CD14-positive monocyte (primary cell): ENCODE measurements around the gene ST8SIA1. TPM values are rescaled to one million over a fixed set of nuclear protein-coding genes. Genes with fewer than 3 reads are reported as not detected.

Experiments
- DNase-seq, 3 donors: peaks; one replicate each; pipeline ENCODE4 v3.0.0-alpha.2; 2011 to 2022
- H2AFZ ChIP-seq: 2 replicates; pipeline ENCODE4 v1.6.0; 2012; ENCODE audit warnings: mild to moderate bottlenecking, low read depth, low read length, inconsistent platforms; ENCODE audit not compliant: insufficient read depth, poor library complexity, severe bottlenecking
- H3K27ac ChIP-seq, 2 donors: 1 replicate in 1 of 2; 2 replicates in 1 of 2; pipeline ENCODE4 v1.5.1; 2012 to 2013; ENCODE audit warnings: low read length in 2 of 2, control low read depth in 1 of 2, inconsistent platforms in 1 of 2, low read depth in 1 of 2, mild to moderate bottlenecking in 1 of 2
- H3K27me3 ChIP-seq, 2 donors: one replicate each; pipeline versions ENCODE4 v1.6.0 to v1.6.1; 2011 to 2013; ENCODE audit warnings: low read length in 2 of 2; ENCODE audit not compliant: control insufficient read depth in 2 of 2, insufficient read depth in 2 of 2
- H3K36me3 ChIP-seq, 2 donors: replicated peaks in 1 of 2; 1 replicate in 1 of 2; 2 replicates in 1 of 2; pipeline versions ENCODE4 v1.5.1 to v1.6.1; 2012 to 2013; ENCODE audit warnings: low read length in 2 of 2, control low read depth in 1 of 2, inconsistent platforms in 1 of 2, mild to moderate bottlenecking in 1 of 2; ENCODE audit not compliant: insufficient read depth in 2 of 2, control insufficient read depth in 1 of 2
- H3K4me1 ChIP-seq, 2 donors: 1 replicate in 1 of 2; 2 replicates in 1 of 2; pipeline versions ENCODE4 v1.5.1 to v1.6.1; 2012 to 2013; ENCODE audit warnings: low read length in 2 of 2, control low read depth in 1 of 2, inconsistent platforms in 1 of 2, mild to moderate bottlenecking in 1 of 2, moderate library complexity in 1 of 2; ENCODE audit not compliant: insufficient read depth in 2 of 2, control insufficient read depth in 1 of 2
- H3K4me2 ChIP-seq: replicated peaks from 2 replicates; pipeline ENCODE3; 2012; ENCODE audit warnings: low read length, moderate library complexity, mild to moderate bottlenecking; ENCODE audit not compliant: poor library complexity, severe bottlenecking; ENCODE audit errors: extremely low read depth
- H3K4me3 ChIP-seq, 3 experiments: fragments of 200-600 bp in 1 of 3; sonication (generic) in 1 of 3; replicated peaks in 1 of 3; 1 replicate in 2 of 3; 2 replicates in 1 of 3; pipeline ENCODE4 v1.5.1; 2011 to 2013; ENCODE audit warnings: low read length in 3 of 3, mild to moderate bottlenecking in 3 of 3, control low read depth in 2 of 3, low read depth in 2 of 3, inconsistent platforms in 1 of 3, moderate library complexity in 1 of 3
- H3K79me2 ChIP-seq: 2 replicates; pipeline ENCODE4 v1.6.0; 2012; ENCODE audit warnings: mild to moderate bottlenecking, control low read depth, inconsistent platforms, low read length, moderate library complexity; ENCODE audit not compliant: insufficient read depth
- H3K9ac ChIP-seq: 2 replicates; pipeline ENCODE4 v1.6.0; 2017; ENCODE audit warnings: low read length, mild to moderate bottlenecking; ENCODE audit not compliant: insufficient read depth, poor library complexity, severe bottlenecking
- H3K9me3 ChIP-seq, 2 donors: replicated peaks in 1 of 2; 1 replicate in 1 of 2; 2 replicates in 1 of 2; pipeline versions ENCODE4 v1.5.1 to v1.6.1; 2012 to 2013; ENCODE audit warnings: low read length in 2 of 2, control low read depth in 1 of 2; ENCODE audit not compliant: control insufficient read depth in 1 of 2, insufficient read depth in 1 of 2
- H4K20me1 ChIP-seq: 2 replicates; pipeline ENCODE4 v1.6.0; 2012; ENCODE audit warnings: mild to moderate bottlenecking, low read length, control low read depth, moderate library complexity; ENCODE audit not compliant: insufficient read depth
- H3K27ac Mint-ChIP-seq, 7 donors: one replicate each; pipeline ENCODE4 v1.8.0; 2020; ENCODE audit warnings: mild to moderate bottlenecking in 7 of 7, mixed read lengths in 7 of 7, moderate library complexity in 6 of 7, inconsistent platforms in 2 of 7
- H3K27me3 Mint-ChIP-seq, 3 donors: one replicate each; pipeline ENCODE4 v1.8.0; 2021 to 2022; ENCODE audit warnings: low read depth in 3 of 3, mild to moderate bottlenecking in 3 of 3, mixed read lengths in 3 of 3, moderate library complexity in 3 of 3, inconsistent platforms in 1 of 3
- H3K36me3 Mint-ChIP-seq, 2 donors: one replicate each; pipeline ENCODE4 v1.8.0; 2020; ENCODE audit warnings: mixed read lengths in 2 of 2, inconsistent platforms in 1 of 2, mild to moderate bottlenecking in 1 of 2
- H3K4me1 Mint-ChIP-seq: one replicate; pipeline ENCODE4 v1.8.0; 2020; ENCODE audit warnings: mild to moderate bottlenecking, mixed read lengths
- H3K4me3 Mint-ChIP-seq, 2 donors: one replicate each; pipeline ENCODE4 v1.8.0; 2020; ENCODE audit warnings: mild to moderate bottlenecking in 2 of 2, mixed read lengths in 2 of 2, moderate library complexity in 1 of 2
- H3K9me3 Mint-ChIP-seq, 7 donors: one replicate each; pipeline ENCODE4 v1.8.0; 2020 to 2022; ENCODE audit warnings: mixed read lengths in 7 of 7, mild to moderate bottlenecking in 6 of 7, moderate library complexity in 6 of 7, inconsistent platforms in 2 of 7
- CTCF ChIP-seq: fragments of 200-600 bp; IDR thresholded peaks from one replicate; pipeline ENCODE4 v1.8.0; 2022; ENCODE audit warnings: antibody characterized with exemption, mild to moderate bottlenecking
- WGBS: methylation state at CpG from one replicate; pipeline ENCODE4 v1.1.5; 2013; ENCODE audit warnings: missing lambda C conversion rate; ENCODE audit not compliant: insufficient coverage; 5-methylcytosine and 5-hydroxymethylcytosine counted together
- intact Hi-C, 2 donors: fragments of 100-400 bp; cut with micrococcal nuclease; formaldehyde crosslinking; loops; one replicate each; pipeline versions ENCODE4 v1.15.0 to v1.15.1; 2023
- polyA plus RNA-seq, 3 donors: library from polyadenylated mRNA; depleted of rRNA in 1 of 3; unstranded in 2 of 3; stranded (reverse) in 1 of 3; fragments of 300-500 nt in 2 of 3; fragments of >200 nt in 1 of 3; fragmentation: Illumina TruSeq in 2 of 3; gene quantifications; 1 replicate in 2 of 3; 2 replicates in 1 of 3; pipeline ENCODE4 v1.2.3, GENCODE V29; 2012 to 2021

Gene ST8SIA1
- polyA plus RNA-seq, 3 donors, result not detected

DNA sequence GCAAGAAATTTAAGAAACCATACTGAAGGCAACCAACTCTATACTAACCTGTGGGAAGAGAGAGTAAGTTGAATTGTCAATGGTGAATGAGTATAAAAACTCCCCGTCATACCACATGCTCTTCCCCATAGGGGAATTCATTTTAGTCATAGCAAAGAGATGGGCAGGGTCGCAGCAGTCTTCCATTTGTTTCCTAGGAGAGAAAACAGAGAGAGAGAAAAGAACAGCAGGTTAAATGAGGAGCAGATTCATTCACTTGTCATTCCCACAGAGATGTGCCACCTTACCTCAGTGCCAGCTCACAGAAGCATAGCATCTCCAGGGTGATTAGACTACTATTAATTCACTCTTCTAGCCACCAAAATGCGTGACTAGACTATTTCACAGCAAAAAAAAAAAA lies 47.4 kb downstream of the ST8SIA1 start:
- Histone ChIP-seq H3K9ac (no peak overlapping the region), H4K20me1 (no peaks in the 10 kb centered on the region), H3K4me1 (peaks cover 0 to 4% of the 10 kb centered on the region in 2 donors), H3K79me2 (no peaks in the 10 kb centered on the region), H3K4me2 (no peak overlapping the region), H3K36me3 (no peaks in the 10 kb centered on the region), H2AFZ (no peak overlapping the region), H3K4me3 (no peak overlapping the region), H3K27ac (no peak overlapping the region), H3K9me3 (no peaks in the 10 kb centered on the region), H3K27me3 (peaks cover 4 to 9% of the 10 kb centered on the region in 2 donors)
- no peak overlapping the region for H3K4me3 Mint-ChIP-seq
- no peaks in the 10 kb centered on the region for H3K36me3 Mint-ChIP-seq
- peaks cover 0 to 2% (median 0%) of the 10 kb centered on the region in 7 donors for H3K9me3 Mint-ChIP-seq
- intact Hi-C loops, result no loop called here
- no peak for TF ChIP-seq CTCF
- peaks cover 8 to 14% (median 12%) of the 10 kb centered on the region in 3 donors for H3K27me3 Mint-ChIP-seq
- whole genome bisulfite sequencing, result no CpG with 5 or more reads among the region's 3 CpGs
- H3K27ac Mint-ChIP-seq, result no peak overlapping the region
- peaks cover 10% of the 10 kb centered on the region for H3K4me1 Mint-ChIP-seq
- no peak for DNase-seq

- no peak for DNase-seq
- H3K36me3 ChIP-seq, result no peaks in the 10 kb centered on the region
- H3K9ac ChIP-seq, result no peak overlapping the region
- TF ChIP-seq CTCF, result no peak
- peaks cover 0 to 2% (median 0%) of the 10 kb centered on the region in 7 donors for H3K9me3 Mint-ChIP-seq
- no peak overlapping the region for H3K27ac ChIP-seq
- no peaks in the 10 kb centered on the region for H3K9me3 ChIP-seq
- H3K79me2 ChIP-seq, result no peaks in the 10 kb centered on the region
- H3K36me3 Mint-ChIP-seq, result no peaks in the 10 kb centered on the region
- H3K27ac Mint-ChIP-seq, result no peak overlapping the region
- H3K4me3 Mint-ChIP-seq, result no peak overlapping the region
- no peak overlapping the region for H3K4me3 ChIP-seq
- no peak overlapping the region for H3K4me2 ChIP-seq
- peaks cover 4 to 9% of the 10 kb centered on the region in 2 donors for H3K27me3 ChIP-seq
- no peaks in the 10 kb centered on the region for H4K20me1 ChIP-seq
- peaks cover 0 to 4% of the 10 kb centered on the region in 2 donors for H3K4me1 ChIP-seq
- intact Hi-C loops, result no loop called here
- H3K4me1 Mint-ChIP-seq, result peaks cover 10% of the 10 kb centered on the region
- no peak overlapping the region for H2AFZ ChIP-seq
- H3K27me3 Mint-ChIP-seq, result peaks cover 8 to 14% (median 12%) of the 10 kb centered on the region in 3 donors
These were observed 47.9 kb downstream of the ST8SIA1 start for GRCh38 chr12:22286569-22286968.
